Activated CD8-positive, alpha-beta memory T cell treated with anti-CD3 and anti-CD28 coated beads for 24 hours (primary cell): ENCODE measurements around the gene ENTREP1.
"Not testable (repeated sequence)": the region's sequence is repeated elsewhere in the genome, so short reads cannot be mapped to it uniquely, and the experiment has no call there.

Experiments
- DNase-seq: peaks from one replicate; pipeline ENCODE4 v3.0.0-alpha.2; 2020

ENTREP1 gene

GRCh38 chr9:69324549-69325401 lies at the start of gene ENTREP1:
ENTREP1 (plus strand) TSS chr9:69325215; CDS start chr9:69325310, 95 bp downstream.
- DNase-seq: no peak

GRCh38 chr9:69276775-69277174 lies 48.2 kb upstream of the ENTREP1 start:
- no peak for DNase-seq

GRCh38 chr9:69279084-69279731 lies 45.8 kb upstream of the ENTREP1 start:
- no peak for DNase-seq

- no peak for DNase-seq
These were observed 45.3 kb upstream of the ENTREP1 start for GRCh38 chr9:69279733-69280132.

- no peak for DNase-seq
These were observed 42.0 kb upstream of the ENTREP1 start for GRCh38 chr9:69283003-69283402.

- no peak for DNase-seq
These were observed 32.9 kb upstream of the ENTREP1 start for GRCh38 chr9:69292078-69292477.

- no peak for DNase-seq
These were observed 31.9 kb upstream of the ENTREP1 start for GRCh38 chr9:69293156-69293555.

- DNase-seq: no peak
These were observed 29.0 kb upstream of the ENTREP1 start for GRCh38 chr9:69295872-69296552.

- no peak for DNase-seq
These were observed 27.6 kb upstream of the ENTREP1 start for GRCh38 chr9:69297300-69297980.

GRCh38 chr9:69299315-69299714 lies 25.7 kb upstream of the ENTREP1 start:
- no peak for DNase-seq

GRCh38 chr9:69299826-69300225 lies 25.2 kb upstream of the ENTREP1 start:
- DNase-seq: no peak

- DNase-seq: no peak
These were observed 21.7 kb upstream of the ENTREP1 start for GRCh38 chr9:69303331-69303730.

GRCh38 chr9:69306895-69307445 lies 18.0 kb upstream of the ENTREP1 start:
- not testable (repeated sequence) for DNase-seq

GRCh38 chr9:69307446-69308205 lies 17.4 kb upstream of the ENTREP1 start:
- DNase-seq: no peak

GRCh38 chr9:69308206-69308931 lies 16.6 kb upstream of the ENTREP1 start:
- no peak for DNase-seq

GRCh38 chr9:69313175-69313574 lies 11.8 kb upstream of the ENTREP1 start:
- no peak for DNase-seq

GRCh38 chr9:69314547-69314946 lies 10.5 kb upstream of the ENTREP1 start:
- DNase-seq: no peak

- DNase-seq: no peak
These were observed 7.9 kb upstream of the ENTREP1 start for GRCh38 chr9:69317081-69317480.

- DNase-seq: no peak
These were observed 7.1 kb upstream of the ENTREP1 start for GRCh38 chr9:69317894-69318293.

GRCh38 chr9:69319324-69320025 lies 5.5 kb upstream of the ENTREP1 start:
- no peak for DNase-seq

- DNase-seq: no peak
These were observed 2.8 kb upstream of the ENTREP1 start for GRCh38 chr9:69322256-69322655.
